D341Med (cell line): ENCODE results near the gene ROPN1B.
"Not testable (repeated sequence)": the region's sequence is repeated elsewhere in the genome, so short reads cannot be mapped to it uniquely, and the experiment has no call there.

ENCODE experiments used
- DNase-seq: peaks from one replicate; pipeline ENCODE4 v3.0.0; 2012; ENCODE audit warnings: low spot score

ROPN1B gene

DNA sequence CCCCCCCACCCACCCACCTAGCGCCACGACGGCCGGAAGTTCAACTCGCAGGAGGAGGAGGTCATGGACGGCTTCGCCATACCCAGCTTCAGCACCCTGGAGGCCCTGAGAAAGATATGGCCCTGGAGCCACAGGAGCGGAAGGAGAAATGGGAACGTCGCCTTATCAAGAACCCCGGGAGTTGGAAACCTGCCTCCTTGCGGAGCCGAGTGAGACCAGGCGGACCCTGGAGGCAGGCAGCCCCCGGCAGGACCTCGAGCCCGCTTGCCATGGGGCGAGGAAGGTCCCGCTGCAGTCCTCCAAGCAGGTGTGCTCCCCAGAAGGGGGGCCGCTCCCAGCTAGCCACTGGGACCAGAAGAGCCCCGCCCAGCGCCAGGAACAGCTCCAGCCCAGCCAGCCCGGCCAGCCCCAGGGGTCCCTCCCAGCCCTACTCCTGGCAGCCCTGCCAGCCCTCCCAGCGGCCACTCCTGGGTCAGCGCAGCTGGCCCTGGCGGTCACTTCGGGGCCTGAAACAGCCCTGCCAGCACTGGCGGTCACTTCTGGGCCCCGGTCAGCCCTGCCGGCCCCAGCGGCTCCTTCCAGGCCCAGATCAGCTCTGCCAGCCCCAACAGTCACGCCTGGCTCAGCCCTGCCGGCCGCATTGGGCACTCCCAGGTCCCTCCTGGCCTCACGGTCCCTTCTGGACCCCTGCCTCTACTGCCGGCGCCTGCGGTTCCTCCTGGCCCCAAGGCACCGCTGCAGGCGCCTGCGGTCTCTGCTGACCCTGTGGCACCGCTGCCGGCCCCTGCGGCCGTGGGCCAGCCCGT lies 10.3 kb upstream of the ROPN1B start:
- DNase-seq = no peak

DNA sequence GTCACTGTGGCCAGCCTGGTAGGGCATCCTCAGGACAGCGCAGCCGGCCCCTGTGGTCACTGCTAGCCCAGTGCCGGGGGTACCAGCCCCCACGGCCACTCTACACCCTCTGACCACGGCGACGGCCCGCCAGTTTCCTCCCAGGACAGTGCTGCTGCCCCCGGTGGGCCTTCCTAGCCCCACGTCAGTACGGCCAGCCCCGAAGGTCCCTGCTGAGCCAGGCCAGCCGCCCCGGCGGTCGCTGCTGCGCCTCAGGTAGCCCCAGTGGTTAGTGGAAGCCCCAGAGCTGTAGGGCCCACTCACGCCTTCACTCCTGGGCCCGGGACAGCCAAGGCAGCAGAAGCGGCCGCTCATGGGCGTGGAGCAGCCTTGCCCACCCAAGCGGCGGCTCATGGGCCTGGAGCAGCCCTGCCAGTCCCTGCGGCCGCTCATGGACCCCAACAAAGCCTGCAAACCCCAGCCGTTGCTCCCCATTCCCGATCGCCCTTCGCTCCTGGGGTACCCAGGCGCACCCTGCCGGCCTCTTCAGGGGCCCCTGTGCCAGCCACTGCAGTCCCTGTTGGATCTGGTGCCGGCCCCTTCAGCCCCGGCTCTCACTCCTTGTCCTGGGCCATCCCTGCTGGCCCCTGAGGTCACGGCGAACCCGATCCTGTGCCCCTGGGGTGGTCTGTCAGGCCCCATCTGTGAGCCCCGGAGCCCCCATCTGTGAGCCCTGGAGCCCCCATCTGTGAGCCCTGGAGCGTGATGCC lies 9.5 kb upstream of the ROPN1B start:
- DNase-seq = no peak

DNA sequence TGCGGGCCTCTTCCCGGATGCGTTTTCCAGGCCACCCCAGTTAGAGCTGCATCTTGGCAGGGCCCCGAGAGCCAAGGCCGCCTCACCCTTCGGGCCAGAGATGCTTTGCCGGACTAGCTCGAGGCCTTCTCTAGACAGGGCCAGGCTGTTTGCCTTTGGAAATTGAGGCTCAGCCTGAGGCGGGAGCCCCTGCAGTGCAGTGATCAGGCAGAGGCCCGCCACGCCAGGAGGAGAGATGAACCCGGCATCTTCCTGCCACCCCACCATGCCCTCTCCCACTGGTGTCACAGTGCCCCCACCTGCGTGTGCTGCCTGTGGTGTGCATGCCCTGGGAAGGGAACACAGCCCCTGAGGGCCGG lies 8.9 kb upstream of the ROPN1B start:
- DNase-seq = no peak

- DNase-seq = no peak
Observed at GRCh38 chr3:125960456-125961288, 8.3 kb upstream of the ROPN1B start.

GRCh38 chr3:125961289-125961589 lies 7.7 kb upstream of the ROPN1B start:
- DNase-seq = no peak

GRCh38 chr3:125963834-125964233 lies 5.1 kb upstream of the ROPN1B start:
- not testable (repeated sequence) for DNase-seq

DNA sequence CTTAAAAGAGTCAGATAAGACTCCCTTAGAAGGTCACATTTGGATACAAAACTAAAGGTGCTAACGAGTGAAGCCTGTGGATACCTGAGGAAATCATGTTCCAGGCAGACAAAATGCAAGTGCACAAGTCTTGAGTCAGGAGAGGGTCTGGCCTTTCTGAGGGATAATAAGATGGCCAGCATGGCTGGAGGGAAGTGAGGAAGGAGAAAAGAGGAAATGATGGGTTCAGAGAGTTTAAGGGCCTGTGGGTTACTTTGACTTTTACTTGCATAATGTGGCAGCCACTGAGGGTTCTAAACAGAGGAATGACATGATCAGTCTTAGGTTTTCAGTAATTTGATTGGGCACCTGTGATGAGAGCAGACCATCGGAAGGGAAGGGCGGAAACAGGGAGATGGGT lies 3.5 kb upstream of the ROPN1B start:
- DNase-seq = no peak

DNA sequence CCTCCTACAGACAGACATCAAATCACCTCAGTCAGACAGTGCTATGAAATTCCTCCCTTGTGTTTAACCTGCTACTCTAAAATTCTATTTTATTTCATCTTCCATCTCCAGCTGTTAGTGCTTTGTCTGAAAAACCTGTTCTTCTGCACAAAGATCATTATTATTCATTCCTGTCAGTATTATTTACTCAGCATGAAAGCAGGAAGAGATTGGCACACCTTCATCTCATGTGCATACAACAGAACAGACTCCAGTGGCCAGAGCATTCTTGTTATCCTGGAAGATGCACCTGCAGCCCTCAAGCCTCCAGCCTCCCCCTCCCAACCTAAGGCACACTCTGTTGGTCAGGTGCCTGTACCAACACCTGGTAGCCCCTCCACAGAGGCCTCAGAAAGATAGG lies 1.8 kb upstream of the ROPN1B start:
- no peak for DNase-seq

- DNase-seq = not testable (repeated sequence)
Observed at GRCh38 chr3:125968121-125968520, 857 bp upstream of the ROPN1B start.

- peak; percentile 37 for DNase-seq
Observed at GRCh38 chr3:125971997-125972944, 3.3 kb downstream of the ROPN1B start.

DNA sequence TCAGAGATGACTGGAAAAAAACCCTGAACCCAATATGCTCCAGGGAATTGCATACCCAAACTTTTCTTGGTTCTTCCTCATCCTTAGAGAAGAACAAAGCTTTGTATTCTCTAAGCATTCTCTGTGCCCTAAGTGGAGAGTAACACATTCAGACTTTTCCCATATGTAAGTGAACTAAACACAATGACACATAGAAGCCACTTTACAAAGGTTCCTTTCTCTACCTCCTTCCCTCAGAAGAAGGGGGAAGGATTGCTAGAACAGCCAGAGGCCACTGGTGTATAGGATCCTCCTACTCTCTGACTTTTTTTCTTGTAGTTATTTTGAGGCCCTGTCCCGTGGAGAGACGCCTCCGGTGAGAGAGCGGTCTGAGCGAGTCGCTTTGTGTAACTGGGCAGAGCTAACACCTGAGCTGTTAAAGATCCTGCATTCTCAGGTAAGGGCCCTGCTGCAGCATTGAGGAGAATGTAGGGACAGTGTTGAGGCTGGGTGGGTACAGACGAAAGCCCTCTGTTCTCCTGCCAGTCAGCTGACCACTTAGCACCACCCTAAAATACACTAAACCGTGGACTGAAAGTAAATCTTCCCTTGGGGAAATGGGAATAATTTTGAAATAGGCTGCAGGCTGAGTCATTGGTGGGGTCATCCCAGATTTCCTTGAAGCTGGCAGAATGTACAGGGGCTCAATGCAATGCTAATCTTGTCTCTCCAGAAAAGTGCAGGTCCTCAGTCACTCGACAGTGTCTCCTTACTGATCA lies 6.4 kb downstream of the ROPN1B start:
- not testable (repeated sequence) for DNase-seq

DNA sequence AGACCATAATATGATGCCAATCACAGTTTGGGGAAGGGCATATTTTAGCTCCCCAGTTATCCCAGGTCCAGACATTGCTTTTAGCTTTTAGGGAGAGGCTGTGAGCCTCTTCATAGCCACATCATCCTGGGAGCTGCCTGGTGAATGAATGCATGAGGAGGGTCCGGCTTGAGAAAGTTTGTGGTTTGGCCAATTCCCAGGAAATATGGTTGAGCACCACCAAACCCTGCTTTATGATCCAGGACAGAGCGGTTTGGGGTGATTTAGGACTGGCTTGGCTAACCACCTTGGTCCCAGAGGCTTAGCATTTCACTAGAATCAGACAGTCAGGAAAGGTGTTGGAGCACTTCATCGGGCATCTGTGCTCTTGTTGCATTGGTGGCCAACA lies 7.0 kb downstream of the ROPN1B start:
- DNase-seq = not testable (repeated sequence)

- DNase-seq = not testable (repeated sequence)
Observed at GRCh38 chr3:125977104-125977503, 8.1 kb downstream of the ROPN1B start.

GRCh38 chr3:125984951-125985350 lies 16.0 kb downstream of the ROPN1B start:
- DNase-seq = not testable (repeated sequence)

- peak; percentile 89 for DNase-seq
Observed at GRCh38 chr3:125990253-125990970, 21.4 kb downstream of the ROPN1B start.

- not testable (repeated sequence) for DNase-seq
Observed at GRCh38 chr3:125996751-125997150, 27.8 kb downstream of the ROPN1B start.

DNA sequence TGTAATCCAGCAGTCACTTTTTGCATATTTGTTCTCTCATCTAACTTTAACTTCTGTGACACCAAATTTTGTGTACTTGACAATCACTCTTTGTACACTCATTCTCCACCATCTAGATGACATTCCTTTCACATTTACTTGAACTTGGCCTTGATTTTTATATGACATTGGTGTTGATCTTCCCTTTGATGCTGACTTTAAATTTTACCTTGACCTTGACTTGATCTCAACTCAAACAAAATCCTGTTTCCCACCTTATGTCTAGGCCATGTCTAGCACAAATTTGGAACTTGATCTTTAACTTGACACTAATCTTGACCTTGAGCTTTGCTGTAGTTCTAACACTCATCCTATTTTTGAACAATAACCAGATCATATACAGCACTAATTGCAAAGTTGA lies 33.2 kb downstream of the ROPN1B start:
- DNase-seq = no peak

- DNase-seq = no peak
Observed at GRCh38 chr3:126003447-126004190, 34.6 kb downstream of the ROPN1B start.

DNA sequence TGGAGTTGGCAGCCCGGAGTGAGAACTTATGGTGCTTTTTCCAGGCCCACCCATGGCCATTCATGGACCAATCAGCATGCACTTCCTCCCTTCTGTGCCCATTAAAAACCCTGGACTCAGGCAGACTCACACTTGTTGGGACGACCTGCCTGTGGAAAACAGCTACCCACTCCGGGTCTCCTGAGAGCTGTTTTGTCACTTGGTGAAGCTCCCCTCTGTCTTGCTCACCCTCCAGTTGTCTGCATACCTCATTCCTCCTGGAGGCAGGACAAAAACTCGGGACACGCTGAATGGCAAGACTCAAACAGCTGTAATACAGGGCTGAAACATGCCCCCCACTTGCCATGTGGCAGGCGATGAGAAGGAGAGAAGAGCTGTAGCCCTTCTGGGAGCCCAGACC lies 35.2 kb downstream of the ROPN1B start:
- no peak for DNase-seq
